Limb (tissue), 2 donors: ENCODE data around the gene LEPROT.

Experiments
- DNase-seq, 2 donors: peaks; one replicate each; pipeline ENCODE4 v3.0.0-alpha.2; 2016; ENCODE audit errors: extremely low spot score in 2 of 2

LEPROT gene

GRCh38 chr1:65412256-65412983, 8.0 kb upstream of the LEPROT start:
- DNase-seq = no peak

GRCh38 chr1:65412984-65413375, 7.5 kb upstream of the LEPROT start:
- no peak for DNase-seq

GRCh38 chr1:65414538-65414937, 5.9 kb upstream of the LEPROT start:
- DNase-seq = no peak

- no peak for DNase-seq
Observed at GRCh38 chr1:65416767-65417166, 3.7 kb upstream of the LEPROT start.

GRCh38 chr1:65417729-65418128, 2.7 kb upstream of the LEPROT start:
- DNase-seq = no peak

GRCh38 chr1:65418522-65419185, 1.8 kb upstream of the LEPROT start:
- DNase-seq = no peak

- peak; percentile 99 for DNase-seq
Observed at GRCh38 chr1:65419681-65420589, 533 bp upstream of the LEPROT start.

GRCh38 chr1:65421351-65422025, 1.0 kb downstream of the LEPROT start:
- DNase-seq = no peak

GRCh38 chr1:65422241-65423203, 2.1 kb downstream of the LEPROT start:
- DNase-seq = no peak

GRCh38 chr1:65423884-65424572, 3.6 kb downstream of the LEPROT start:
- no peak for DNase-seq

- DNase-seq = no peak
Observed at GRCh38 chr1:65424573-65424889, 4.1 kb downstream of the LEPROT start.

- no peak for DNase-seq
Observed at GRCh38 chr1:65425006-65425405, 4.5 kb downstream of the LEPROT start.

GRCh38 chr1:65425697-65426096, 5.2 kb downstream of the LEPROT start:
- DNase-seq = no peak

GRCh38 chr1:65429078-65429477, 8.6 kb downstream of the LEPROT start:
- no peak for DNase-seq

GRCh38 chr1:65429806-65430205, 9.3 kb downstream of the LEPROT start:
- DNase-seq = no peak

GRCh38 chr1:65431111-65431705, 10.7 kb downstream of the LEPROT start:
- peak in 1 of 2 donors; percentile 59 for DNase-seq

GRCh38 chr1:65432918-65433317, 12.4 kb downstream of the LEPROT start:
- no peak for DNase-seq

GRCh38 chr1:65434255-65434654, 13.8 kb downstream of the LEPROT start:
- DNase-seq = no peak

- DNase-seq = no peak
Observed at GRCh38 chr1:65434760-65435159, 14.3 kb downstream of the LEPROT start.

- DNase-seq = peak in 1 of 2 donors; percentile 38
Observed at GRCh38 chr1:65435987-65436386, 15.5 kb downstream of the LEPROT start.
